Astrocyte (in vitro differentiated cells and primary cell): ENCODE data around the gene MEGF11.

ENCODE experiments used
- EZH2 ChIP-seq: IDR thresholded peaks from 2 replicates; pipeline ENCODE4 v1.6.1; 2012; ENCODE audit warnings: mild to moderate bottlenecking, low read length, inconsistent platforms; ENCODE audit not compliant: insufficient read depth
- TF ChIP-seq, protein P1 (sequence below): IDR thresholded peaks from 2 replicates; pipeline ENCODE4 v1.5.1; 2011; ENCODE audit warnings: low read depth, mild to moderate bottlenecking, inconsistent platforms, low read length, moderate library complexity; ENCODE audit not compliant: insufficient read depth

DNA sequence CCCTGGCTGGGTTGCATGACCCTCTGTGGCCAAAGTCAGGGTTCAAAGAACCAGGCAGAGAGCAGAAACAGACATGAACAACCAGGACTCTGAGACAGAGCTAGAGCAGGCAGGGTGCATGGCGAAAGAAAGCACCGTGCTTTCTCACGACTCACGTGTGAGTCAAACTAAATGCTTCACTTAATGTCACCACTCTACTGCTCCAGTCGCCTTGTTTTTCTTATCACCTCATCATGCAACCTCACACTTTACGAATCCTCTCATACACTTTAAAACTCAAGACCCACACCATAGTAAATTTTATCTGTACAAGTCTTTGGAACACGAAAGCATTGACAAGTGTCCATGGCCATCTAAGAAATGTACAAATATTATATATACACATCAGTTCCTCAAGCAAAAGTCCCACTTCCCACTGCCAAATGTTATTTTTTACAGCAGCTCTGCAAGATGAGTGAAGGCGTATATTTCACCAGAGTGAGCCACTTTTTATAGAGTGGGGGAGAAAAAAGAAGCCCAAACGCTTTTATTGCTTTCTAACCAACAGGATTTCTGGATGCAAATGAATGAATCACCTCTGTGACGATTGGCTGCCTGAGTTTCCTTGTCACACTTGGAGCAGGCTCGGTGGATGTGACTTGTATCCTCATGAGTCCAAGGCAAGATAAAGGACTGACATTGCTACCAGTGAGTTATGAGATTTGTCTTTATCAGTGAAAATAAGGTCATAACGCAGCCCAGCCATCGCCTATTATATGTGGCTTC is 16.0 kb upstream of the MEGF11 start:
- TF ChIP-seq, protein P1, sequence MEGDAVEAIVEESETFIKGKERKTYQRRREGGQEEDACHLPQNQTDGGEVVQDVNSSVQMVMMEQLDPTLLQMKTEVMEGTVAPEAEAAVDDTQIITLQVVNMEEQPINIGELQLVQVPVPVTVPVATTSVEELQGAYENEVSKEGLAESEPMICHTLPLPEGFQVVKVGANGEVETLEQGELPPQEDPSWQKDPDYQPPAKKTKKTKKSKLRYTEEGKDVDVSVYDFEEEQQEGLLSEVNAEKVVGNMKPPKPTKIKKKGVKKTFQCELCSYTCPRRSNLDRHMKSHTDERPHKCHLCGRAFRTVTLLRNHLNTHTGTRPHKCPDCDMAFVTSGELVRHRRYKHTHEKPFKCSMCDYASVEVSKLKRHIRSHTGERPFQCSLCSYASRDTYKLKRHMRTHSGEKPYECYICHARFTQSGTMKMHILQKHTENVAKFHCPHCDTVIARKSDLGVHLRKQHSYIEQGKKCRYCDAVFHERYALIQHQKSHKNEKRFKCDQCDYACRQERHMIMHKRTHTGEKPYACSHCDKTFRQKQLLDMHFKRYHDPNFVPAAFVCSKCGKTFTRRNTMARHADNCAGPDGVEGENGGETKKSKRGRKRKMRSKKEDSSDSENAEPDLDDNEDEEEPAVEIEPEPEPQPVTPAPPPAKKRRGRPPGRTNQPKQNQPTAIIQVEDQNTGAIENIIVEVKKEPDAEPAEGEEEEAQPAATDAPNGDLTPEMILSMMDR = no peak
- no peak for TF ChIP-seq EZH2
